ENCODE results near the gene IDS.
A peak's percentile ranks its signal among the peaks of the same experiment; 100 is the strongest.
"Not testable (repeated sequence)": the region's sequence is repeated elsewhere in the genome, so short reads cannot be mapped to it uniquely, and the experiment has no call there.

Gene IDS

GRCh38 chrX:149527705-149528104, 22.6 kb upstream of the IDS start:
- DNase-seq: peak in 1 of 58 donors; percentile 22

- DNase-seq: not testable (repeated sequence)
Observed at GRCh38 chrX:149526318-149527033, 21.4 kb upstream of the IDS start.

GRCh38 chrX:149525903-149526302, 20.8 kb upstream of the IDS start:
- DNase-seq: not testable (repeated sequence)

GRCh38 chrX:149525389-149525788, 20.3 kb upstream of the IDS start:
- DNase-seq: peak in 26 of 58 donors; percentile 1 to 47 (median 12)

GRCh38 chrX:149522916-149523315, 17.8 kb upstream of the IDS start:
- no peak for DNase-seq

- DNase-seq: no peak
Observed at GRCh38 chrX:149521438-149521837, 16.3 kb upstream of the IDS start.

- not testable (repeated sequence) for DNase-seq
Observed at GRCh38 chrX:149520636-149521277, 15.7 kb upstream of the IDS start.

- no peak for DNase-seq
Observed at GRCh38 chrX:149518236-149518635, 13.1 kb upstream of the IDS start.

- no peak for DNase-seq
Observed at GRCh38 chrX:149517308-149517707, 12.2 kb upstream of the IDS start.

GRCh38 chrX:149516604-149517003, 11.5 kb upstream of the IDS start:
- no peak for DNase-seq

GRCh38 chrX:149515954-149516602, 11.0 kb upstream of the IDS start:
- no peak for DNase-seq

GRCh38 chrX:149513825-149514428, 8.8 kb upstream of the IDS start:
- no peak for DNase-seq

- DNase-seq: peak in 43 of 58 donors; percentile 1 to 59 (median 19)
Observed at GRCh38 chrX:149512225-149512885, 7.2 kb upstream of the IDS start.

GRCh38 chrX:149511081-149511480, 6.0 kb upstream of the IDS start:
- DNase-seq: no peak

- DNase-seq: no peak
Observed at GRCh38 chrX:149510386-149510785, 5.3 kb upstream of the IDS start.

- no peak for DNase-seq
Observed at GRCh38 chrX:149508467-149508866, 3.4 kb upstream of the IDS start.

- DNase-seq: no peak
Observed at GRCh38 chrX:149506349-149506748, 1.2 kb upstream of the IDS start.

- DNase-seq: no peak
Observed at GRCh38 chrX:149505671-149506070, 565 bp upstream of the IDS start.

GRCh38 chrX:149504226-149504914, 736 bp downstream of the IDS start:
- DNase-seq: peak in 6 of 58 donors; percentile 1 to 15 (median 6)

GRCh38 chrX:149503446-149503845, 1.7 kb downstream of the IDS start:
- peak in 18 of 58 donors; percentile 1 to 50 (median 16) for DNase-seq

- DNase-seq: not testable (repeated sequence)
Observed at GRCh38 chrX:149502923-149503322, 2.2 kb downstream of the IDS start.
